ENCODE measurements around the gene BTG3.

BTG3 gene

GRCh38 chr21:17585875-17586450 is 26.7 kb downstream of the BTG3 start:
- H3K9me2 ChIP-seq (replicated peaks; ENCODE audit: control insufficient read depth, low read length), result no peaks in the 10 kb centered on the region
- no peaks in the 10 kb centered on the region for H3K79me2 ChIP-seq (ENCODE audit: control insufficient read depth, low read length)
- H3K4me2 ChIP-seq (ENCODE audit: low read length), result no peak overlapping the region
- no peaks in the 10 kb centered on the region for H3K4me1 ChIP-seq (ENCODE audit: control insufficient read depth, low read length)
- H3K27ac ChIP-seq (ENCODE audit: low read depth, low read length), result no peak overlapping the region
- H3K36me3 ChIP-seq (ENCODE audit: control insufficient read depth, low read length), result peaks cover 4% of the 10 kb centered on the region; the same call in 1 of the 2 replicates
- H3K27me3 ChIP-seq (ENCODE audit: control insufficient read depth, low read length), result no peaks in the 10 kb centered on the region
- H3K4me3 ChIP-seq (ENCODE audit: low read length), result no peak overlapping the region
- no peaks in the 10 kb centered on the region; the same call in 1 of the 2 replicates for H3F3A ChIP-seq (ENCODE audit: control insufficient read depth, insufficient read depth)
- no peaks in the 10 kb centered on the region for H3K9me3 ChIP-seq (ENCODE audit: control insufficient read depth, insufficient read depth, low read length)
- H4K20me1 ChIP-seq (ENCODE audit: control insufficient read depth, insufficient read depth, low read depth, low read length), result no peaks in the 10 kb centered on the region
- TF ChIP-seq, protein P1, sequence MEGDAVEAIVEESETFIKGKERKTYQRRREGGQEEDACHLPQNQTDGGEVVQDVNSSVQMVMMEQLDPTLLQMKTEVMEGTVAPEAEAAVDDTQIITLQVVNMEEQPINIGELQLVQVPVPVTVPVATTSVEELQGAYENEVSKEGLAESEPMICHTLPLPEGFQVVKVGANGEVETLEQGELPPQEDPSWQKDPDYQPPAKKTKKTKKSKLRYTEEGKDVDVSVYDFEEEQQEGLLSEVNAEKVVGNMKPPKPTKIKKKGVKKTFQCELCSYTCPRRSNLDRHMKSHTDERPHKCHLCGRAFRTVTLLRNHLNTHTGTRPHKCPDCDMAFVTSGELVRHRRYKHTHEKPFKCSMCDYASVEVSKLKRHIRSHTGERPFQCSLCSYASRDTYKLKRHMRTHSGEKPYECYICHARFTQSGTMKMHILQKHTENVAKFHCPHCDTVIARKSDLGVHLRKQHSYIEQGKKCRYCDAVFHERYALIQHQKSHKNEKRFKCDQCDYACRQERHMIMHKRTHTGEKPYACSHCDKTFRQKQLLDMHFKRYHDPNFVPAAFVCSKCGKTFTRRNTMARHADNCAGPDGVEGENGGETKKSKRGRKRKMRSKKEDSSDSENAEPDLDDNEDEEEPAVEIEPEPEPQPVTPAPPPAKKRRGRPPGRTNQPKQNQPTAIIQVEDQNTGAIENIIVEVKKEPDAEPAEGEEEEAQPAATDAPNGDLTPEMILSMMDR (IDR thresholded peaks at IDR 0.05; ENCODE audit: low read depth, low read length, poor library complexity, severe bottlenecking), result peak; percentile 63
- no peak for TF ChIP-seq EZH2phosphoT487 (IDR thresholded peaks at IDR 0.05; ENCODE audit: borderline replicate concordance, low read length)

DNA sequence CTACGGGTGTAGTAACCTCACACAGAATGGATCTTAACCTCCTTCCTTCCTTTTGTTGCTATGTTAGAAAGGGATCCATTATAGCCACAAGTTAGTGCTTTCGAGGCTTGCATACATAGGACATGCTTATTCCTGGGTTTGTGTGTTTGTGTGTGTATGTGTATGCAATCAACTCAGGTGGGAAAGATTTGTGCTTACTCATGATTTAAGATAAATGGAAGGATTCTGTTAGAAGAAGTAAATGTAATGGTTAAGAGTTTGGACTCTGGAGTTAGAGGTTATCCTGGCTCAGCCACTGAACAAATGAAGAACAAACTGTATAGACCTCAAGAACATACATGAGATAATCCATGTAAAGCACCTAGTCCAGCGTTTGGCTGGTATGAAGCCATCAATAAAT is 28.8 kb downstream of the BTG3 start:
- no peaks in the 10 kb centered on the region for H4K20me1 ChIP-seq (ENCODE audit: control insufficient read depth, insufficient read depth, low read depth, low read length)
- TF ChIP-seq, protein P1 (IDR thresholded peaks at IDR 0.05; ENCODE audit: low read depth, low read length, poor library complexity, severe bottlenecking), result no peak
- TF ChIP-seq EZH2phosphoT487 (IDR thresholded peaks at IDR 0.05; ENCODE audit: borderline replicate concordance, low read length), result no peak
- no peaks in the 10 kb centered on the region for H3K79me2 ChIP-seq (ENCODE audit: control insufficient read depth, low read length)
- H3K4me1 ChIP-seq (ENCODE audit: control insufficient read depth, low read length), result no peaks in the 10 kb centered on the region
- no peak overlapping the region for H3K4me2 ChIP-seq (ENCODE audit: low read length)
- H3F3A ChIP-seq (ENCODE audit: control insufficient read depth, insufficient read depth), result no peaks in the 10 kb centered on the region
- H3K9me2 ChIP-seq (replicated peaks; ENCODE audit: control insufficient read depth, low read length), result no peaks in the 10 kb centered on the region
- no peaks in the 10 kb centered on the region for H3K36me3 ChIP-seq (ENCODE audit: control insufficient read depth, low read length)
- no peaks in the 10 kb centered on the region for H3K9me3 ChIP-seq (ENCODE audit: control insufficient read depth, insufficient read depth, low read length)
- no peak overlapping the region for H3K27ac ChIP-seq (ENCODE audit: low read depth, low read length)
- H3K4me3 ChIP-seq (ENCODE audit: low read length), result no peak overlapping the region
- no peaks in the 10 kb centered on the region for H3K27me3 ChIP-seq (ENCODE audit: control insufficient read depth, low read length)

DNA sequence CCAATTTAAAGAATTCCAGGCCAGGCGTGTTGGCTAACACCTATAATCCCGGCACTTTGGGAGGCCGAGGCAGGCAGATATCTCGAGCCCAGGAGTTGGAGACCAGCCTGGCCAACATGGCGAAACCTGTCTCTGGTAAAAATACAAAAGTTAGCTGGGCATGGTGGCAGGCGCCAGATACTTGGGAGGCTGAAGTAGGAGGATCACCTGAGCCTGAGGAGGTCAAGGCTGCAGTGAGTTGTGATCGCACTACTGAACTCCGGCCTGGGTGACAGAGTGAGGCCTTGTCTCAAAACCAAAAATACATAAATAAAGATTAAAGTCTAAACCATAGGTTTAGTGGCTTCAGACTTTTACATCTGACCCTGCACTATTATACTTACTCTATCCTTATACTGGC is 32.4 kb downstream of the BTG3 start:
- Histone ChIP-seq H3F3A (ENCODE audit: control insufficient read depth, insufficient read depth) (no peaks in the 10 kb centered on the region), H3K27ac (ENCODE audit: low read depth, low read length) (no peak overlapping the region), H3K4me1 (ENCODE audit: control insufficient read depth, low read length) (no peaks in the 10 kb centered on the region), H3K9me3 (ENCODE audit: control insufficient read depth, insufficient read depth, low read length) (no peaks in the 10 kb centered on the region), H3K4me2 (ENCODE audit: low read length) (no peak overlapping the region), H3K27me3 (ENCODE audit: control insufficient read depth, low read length) (no peaks in the 10 kb centered on the region), H3K9me2 (replicated peaks; ENCODE audit: control insufficient read depth, low read length) (no peaks in the 10 kb centered on the region), H3K36me3 (ENCODE audit: control insufficient read depth, low read length) (no peaks in the 10 kb centered on the region), H4K20me1 (ENCODE audit: control insufficient read depth, insufficient read depth, low read depth, low read length) (no peaks in the 10 kb centered on the region), H3K79me2 (ENCODE audit: control insufficient read depth, low read length) (no peaks in the 10 kb centered on the region), H3K4me3 (ENCODE audit: low read length) (no peak overlapping the region)
- TF ChIP-seq, protein P1 (IDR thresholded peaks at IDR 0.05; ENCODE audit: low read depth, low read length, poor library complexity, severe bottlenecking), result no peak
- no peak for TF ChIP-seq EZH2phosphoT487 (IDR thresholded peaks at IDR 0.05; ENCODE audit: borderline replicate concordance, low read length)
